ENCODE measurements around the gene SLC5A1. TPM values are rescaled to one million over a fixed set of nuclear protein-coding genes. Genes with fewer than 3 reads are reported as not detected.

SLC5A1 gene
- total and polyA plus RNA-seq, 2 experiments from 2014 or later: 0.03 TPM; not detected in 1

- no peak overlapping the region for H3K27ac Mint-ChIP-seq
- no peaks in the 10 kb centered on the region for H3K36me3 Mint-ChIP-seq (ENCODE audit: low read depth)
- Histone ChIP-seq H3K27ac (ENCODE audit: low read depth) (no peak overlapping the region), H3K4me2 (no peak overlapping the region), H4K20me1 (replicated peaks; ENCODE audit: insufficient read depth) (no peaks in the 10 kb centered on the region), H3K36me3 (ENCODE audit: insufficient read depth) (no peaks in the 10 kb centered on the region), H3F3A (replicated peaks; ENCODE audit: low read depth) (no peaks in the 10 kb centered on the region), H3K79me2 (replicated peaks; ENCODE audit: insufficient read depth) (no peaks in the 10 kb centered on the region), H3K27me3 (ENCODE audit: insufficient read depth) (no peaks in the 10 kb centered on the region), H3K9me2 (ENCODE audit: insufficient read depth) (no peaks in the 10 kb centered on the region), H2AFZ (peak overlapping the region; percentile 81; the same call in 1 of the 2 replicates), H3K4me3 (no peak overlapping the region), H3K4me1 (ENCODE audit: insufficient read depth) (no peaks in the 10 kb centered on the region)
- peaks cover 4% of the 10 kb centered on the region for H3K4me1 Mint-ChIP-seq
- H3K9me3 Mint-ChIP-seq: no peaks in the 10 kb centered on the region
- TF ChIP-seq JUNB (IDR thresholded peaks at IDR 0.05; ENCODE audit: unreplicated experiment): no peak
- TF ChIP-seq ZNF331 (CRISPR knock-in tag; IDR thresholded peaks at IDR 0.05; ENCODE audit: low read depth): no peak
- TF ChIP-seq REST (IDR thresholded peaks at IDR 0.05; ENCODE audit: unreplicated experiment): no peak
- no peak for TF ChIP-seq EZH2phosphoT487 (IDR thresholded peaks at IDR 0.05; ENCODE audit: unreplicated experiment)
- TF ChIP-seq ZNF114 (CRISPR knock-in tag; IDR thresholded peaks at IDR 0.05): no peak
- TF ChIP-seq, protein P1, sequence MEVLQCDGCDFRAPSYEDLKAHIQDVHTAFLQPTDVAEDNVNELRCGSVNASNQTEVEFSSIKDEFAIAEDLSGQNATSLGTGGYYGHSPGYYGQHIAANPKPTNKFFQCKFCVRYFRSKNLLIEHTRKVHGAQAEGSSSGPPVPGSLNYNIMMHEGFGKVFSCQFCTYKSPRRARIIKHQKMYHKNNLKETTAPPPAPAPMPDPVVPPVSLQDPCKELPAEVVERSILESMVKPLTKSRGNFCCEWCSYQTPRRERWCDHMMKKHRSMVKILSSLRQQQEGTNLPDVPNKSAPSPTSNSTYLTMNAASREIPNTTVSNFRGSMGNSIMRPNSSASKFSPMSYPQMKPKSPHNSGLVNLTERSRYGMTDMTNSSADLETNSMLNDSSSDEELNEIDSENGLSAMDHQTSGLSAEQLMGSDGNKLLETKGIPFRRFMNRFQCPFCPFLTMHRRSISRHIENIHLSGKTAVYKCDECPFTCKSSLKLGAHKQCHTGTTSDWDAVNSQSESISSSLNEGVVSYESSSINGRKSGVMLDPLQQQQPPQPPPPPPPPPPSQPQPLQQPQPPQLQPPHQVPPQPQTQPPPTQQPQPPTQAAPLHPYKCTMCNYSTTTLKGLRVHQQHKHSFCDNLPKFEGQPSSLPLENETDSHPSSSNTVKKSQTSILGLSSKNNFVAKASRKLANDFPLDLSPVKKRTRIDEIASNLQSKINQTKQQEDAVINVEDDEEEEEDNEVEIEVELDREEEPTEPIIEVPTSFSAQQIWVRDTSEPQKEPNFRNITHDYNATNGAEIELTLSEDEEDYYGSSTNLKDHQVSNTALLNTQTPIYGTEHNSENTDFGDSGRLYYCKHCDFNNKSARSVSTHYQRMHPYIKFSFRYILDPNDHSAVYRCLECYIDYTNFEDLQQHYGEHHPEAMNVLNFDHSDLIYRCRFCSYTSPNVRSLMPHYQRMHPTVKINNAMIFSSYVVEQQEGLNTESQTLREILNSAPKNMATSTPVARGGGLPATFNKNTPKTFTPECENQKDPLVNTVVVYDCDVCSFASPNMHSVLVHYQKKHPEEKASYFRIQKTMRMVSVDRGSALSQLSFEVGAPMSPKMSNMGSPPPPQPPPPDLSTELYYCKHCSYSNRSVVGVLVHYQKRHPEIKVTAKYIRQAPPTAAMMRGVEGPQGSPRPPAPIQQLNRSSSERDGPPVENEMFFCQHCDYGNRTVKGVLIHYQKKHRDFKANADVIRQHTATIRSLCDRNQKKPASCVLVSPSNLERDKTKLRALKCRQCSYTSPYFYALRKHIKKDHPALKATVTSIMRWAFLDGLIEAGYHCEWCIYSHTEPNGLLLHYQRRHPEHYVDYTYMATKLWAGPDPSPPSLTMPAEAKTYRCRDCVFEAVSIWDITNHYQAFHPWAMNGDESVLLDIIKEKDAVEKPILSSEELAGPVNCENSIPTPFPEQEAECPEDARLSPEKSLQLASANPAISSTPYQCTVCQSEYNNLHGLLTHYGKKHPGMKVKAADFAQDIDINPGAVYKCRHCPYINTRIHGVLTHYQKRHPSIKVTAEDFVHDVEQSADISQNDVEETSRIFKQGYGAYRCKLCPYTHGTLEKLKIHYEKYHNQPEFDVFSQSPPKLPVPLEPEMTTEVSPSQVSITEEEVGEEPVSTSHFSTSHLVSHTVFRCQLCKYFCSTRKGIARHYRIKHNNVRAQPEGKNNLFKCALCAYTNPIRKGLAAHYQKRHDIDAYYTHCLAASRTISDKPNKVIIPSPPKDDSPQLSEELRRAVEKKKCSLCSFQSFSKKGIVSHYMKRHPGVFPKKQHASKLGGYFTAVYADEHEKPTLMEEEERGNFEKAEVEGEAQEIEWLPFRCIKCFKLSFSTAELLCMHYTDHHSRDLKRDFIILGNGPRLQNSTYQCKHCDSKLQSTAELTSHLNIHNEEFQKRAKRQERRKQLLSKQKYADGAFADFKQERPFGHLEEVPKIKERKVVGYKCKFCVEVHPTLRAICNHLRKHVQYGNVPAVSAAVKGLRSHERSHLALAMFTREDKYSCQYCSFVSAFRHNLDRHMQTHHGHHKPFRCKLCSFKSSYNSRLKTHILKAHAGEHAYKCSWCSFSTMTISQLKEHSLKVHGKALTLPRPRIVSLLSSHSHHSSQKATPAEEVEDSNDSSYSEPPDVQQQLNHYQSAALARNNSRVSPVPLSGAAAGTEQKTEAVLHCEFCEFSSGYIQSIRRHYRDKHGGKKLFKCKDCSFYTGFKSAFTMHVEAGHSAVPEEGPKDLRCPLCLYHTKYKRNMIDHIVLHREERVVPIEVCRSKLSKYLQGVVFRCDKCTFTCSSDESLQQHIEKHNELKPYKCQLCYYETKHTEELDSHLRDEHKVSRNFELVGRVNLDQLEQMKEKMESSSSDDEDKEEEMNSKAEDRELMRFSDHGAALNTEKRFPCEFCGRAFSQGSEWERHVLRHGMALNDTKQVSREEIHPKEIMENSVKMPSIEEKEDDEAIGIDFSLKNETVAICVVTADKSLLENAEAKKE (CRISPR knock-in tag; IDR thresholded peaks at IDR 0.05): no peak
- TF ChIP-seq, protein P2, sequence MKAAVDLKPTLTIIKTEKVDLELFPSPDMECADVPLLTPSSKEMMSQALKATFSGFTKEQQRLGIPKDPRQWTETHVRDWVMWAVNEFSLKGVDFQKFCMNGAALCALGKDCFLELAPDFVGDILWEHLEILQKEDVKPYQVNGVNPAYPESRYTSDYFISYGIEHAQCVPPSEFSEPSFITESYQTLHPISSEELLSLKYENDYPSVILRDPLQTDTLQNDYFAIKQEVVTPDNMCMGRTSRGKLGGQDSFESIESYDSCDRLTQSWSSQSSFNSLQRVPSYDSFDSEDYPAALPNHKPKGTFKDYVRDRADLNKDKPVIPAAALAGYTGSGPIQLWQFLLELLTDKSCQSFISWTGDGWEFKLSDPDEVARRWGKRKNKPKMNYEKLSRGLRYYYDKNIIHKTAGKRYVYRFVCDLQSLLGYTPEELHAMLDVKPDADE (IDR thresholded peaks at IDR 0.05): no peak
- no peak for TF ChIP-seq STAT1 (IDR thresholded peaks at IDR 0.05; ENCODE audit: unreplicated experiment)
- TF ChIP-seq POLR2AphosphoS5 (IDR thresholded peaks at IDR 0.05; ENCODE audit: low read depth): no peak
- TF ChIP-seq, protein P3, sequence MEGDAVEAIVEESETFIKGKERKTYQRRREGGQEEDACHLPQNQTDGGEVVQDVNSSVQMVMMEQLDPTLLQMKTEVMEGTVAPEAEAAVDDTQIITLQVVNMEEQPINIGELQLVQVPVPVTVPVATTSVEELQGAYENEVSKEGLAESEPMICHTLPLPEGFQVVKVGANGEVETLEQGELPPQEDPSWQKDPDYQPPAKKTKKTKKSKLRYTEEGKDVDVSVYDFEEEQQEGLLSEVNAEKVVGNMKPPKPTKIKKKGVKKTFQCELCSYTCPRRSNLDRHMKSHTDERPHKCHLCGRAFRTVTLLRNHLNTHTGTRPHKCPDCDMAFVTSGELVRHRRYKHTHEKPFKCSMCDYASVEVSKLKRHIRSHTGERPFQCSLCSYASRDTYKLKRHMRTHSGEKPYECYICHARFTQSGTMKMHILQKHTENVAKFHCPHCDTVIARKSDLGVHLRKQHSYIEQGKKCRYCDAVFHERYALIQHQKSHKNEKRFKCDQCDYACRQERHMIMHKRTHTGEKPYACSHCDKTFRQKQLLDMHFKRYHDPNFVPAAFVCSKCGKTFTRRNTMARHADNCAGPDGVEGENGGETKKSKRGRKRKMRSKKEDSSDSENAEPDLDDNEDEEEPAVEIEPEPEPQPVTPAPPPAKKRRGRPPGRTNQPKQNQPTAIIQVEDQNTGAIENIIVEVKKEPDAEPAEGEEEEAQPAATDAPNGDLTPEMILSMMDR (conservative IDR thresholded peaks at IDR 0.05; ENCODE audit: low read depth in 2 of 2): no peak
- no peak for TF ChIP-seq CREB1 (CRISPR knock-in tag; IDR thresholded peaks at IDR 0.05; ENCODE audit: low read depth)
- TF ChIP-seq NANOG (IDR thresholded peaks at IDR 0.05; ENCODE audit: borderline replicate concordance): no peak
- TF ChIP-seq EZH2 (IDR thresholded peaks at IDR 0.05; ENCODE audit: low read depth, unreplicated experiment): no peak
- DNase-seq (ENCODE audit: low spot score) (no peak), ATAC-seq (no peak)
- H3K4me3 Mint-ChIP-seq: no peak overlapping the region
- H3K27me3 Mint-ChIP-seq (ENCODE audit: insufficient read depth, low read depth, poor library complexity): peaks cover 8% of the 10 kb centered on the region
Observed at GRCh38 chr22:32069579-32070372, 26.7 kb downstream of the SLC5A1 start.

Measured in GM23338 (cell line).